ENCODE data around the gene RAD18. TPM values are rescaled to one million over a fixed set of nuclear protein-coding genes. Genes with fewer than 3 reads are reported as not detected.

The RAD18 gene
- polyA plus RNA-seq, 3 donors: 1.9 to 6.9 (median 5.1) TPM

- no peaks in the 10 kb centered on the region for H3K36me3 ChIP-seq (replicated peaks in 1 of 2; ENCODE audit: control insufficient read depth in 1 of 2, insufficient read depth in 2 of 2, low read length in 2 of 2)
- no peaks in the 10 kb centered on the region for H3K9me3 ChIP-seq (replicated peaks in 1 of 2; ENCODE audit: control insufficient read depth in 1 of 2, insufficient read depth in 1 of 2, low read length in 2 of 2)
- Mint-ChIP-seq H3K36me3 (no peaks in the 10 kb centered on the region), H3K27me3 (ENCODE audit: low read depth in 3 of 3) (peaks cover 2 to 3% (median 2%) of the 10 kb centered on the region in 3 donors), H3K4me1 (no peaks in the 10 kb centered on the region), H3K9me3 (no peaks in the 10 kb centered on the region), H3K27ac (no peak overlapping the region), H3K4me3 (no peak overlapping the region)
- H3K4me2 ChIP-seq (replicated peaks; ENCODE audit: extremely low read depth, low read length, poor library complexity, severe bottlenecking): no peak overlapping the region
- H2AFZ ChIP-seq (ENCODE audit: insufficient read depth, low read depth, low read length, poor library complexity, severe bottlenecking): no peak overlapping the region
- H3K27me3 ChIP-seq (ENCODE audit: control insufficient read depth in 2 of 2, insufficient read depth in 2 of 2, low read length in 2 of 2): no peaks in the 10 kb centered on the region
- no peak for DNase-seq
- no peaks in the 10 kb centered on the region for H3K4me1 ChIP-seq (ENCODE audit: control insufficient read depth in 1 of 2, insufficient read depth in 2 of 2, low read length in 2 of 2)
- WGBS (ENCODE audit: insufficient coverage): no CpG with 5 or more reads among the region's 6 CpGs
- no peaks in the 10 kb centered on the region for H4K20me1 ChIP-seq (ENCODE audit: insufficient read depth, low read length)
- no peak for TF ChIP-seq CTCF (IDR thresholded peaks at IDR 0.05)
- H3K27ac ChIP-seq (ENCODE audit: low read depth in 1 of 2, low read length in 2 of 2): no peak overlapping the region
- no peak overlapping the region for H3K9ac ChIP-seq (ENCODE audit: insufficient read depth, low read length, poor library complexity, severe bottlenecking)
- intact Hi-C loops (cut with micrococcal nuclease): no loop called here
- no peak overlapping the region for H3K4me3 ChIP-seq (replicated peaks in 1 of 3; ENCODE audit: low read depth in 2 of 3, low read length in 3 of 3)
- H3K79me2 ChIP-seq (ENCODE audit: insufficient read depth, low read length): no peaks in the 10 kb centered on the region
These were observed 128.3 kb downstream of the RAD18 start for GRCh38 chr3:8834974-8835373.

GRCh38 chr3:8827641-8828040 lies 135.6 kb downstream of the RAD18 start:
- Mint-ChIP-seq H3K36me3 (no peaks in the 10 kb centered on the region), H3K27me3 (ENCODE audit: low read depth in 3 of 3) (peaks cover 0 to 2% (median 0%) of the 10 kb centered on the region in 3 donors), H3K4me1 (no peaks in the 10 kb centered on the region), H3K4me3 (no peak overlapping the region), H3K27ac (no peak overlapping the region), H3K9me3 (peaks cover 0 to 3% (median 0%) of the 10 kb centered on the region in 7 donors)
- TF ChIP-seq CTCF (IDR thresholded peaks at IDR 0.05): no peak
- Histone ChIP-seq H3K4me1 (ENCODE audit: control insufficient read depth in 1 of 2, insufficient read depth in 2 of 2, low read length in 2 of 2) (no peaks in the 10 kb centered on the region), H4K20me1 (ENCODE audit: insufficient read depth, low read length) (no peaks in the 10 kb centered on the region), H3K79me2 (ENCODE audit: insufficient read depth, low read length) (no peaks in the 10 kb centered on the region), H3K27me3 (ENCODE audit: control insufficient read depth in 2 of 2, insufficient read depth in 2 of 2, low read length in 2 of 2) (no peaks in the 10 kb centered on the region), H3K4me2 (replicated peaks; ENCODE audit: extremely low read depth, low read length, poor library complexity, severe bottlenecking) (no peak overlapping the region), H3K9me3 (replicated peaks in 1 of 2; ENCODE audit: control insufficient read depth in 1 of 2, insufficient read depth in 1 of 2, low read length in 2 of 2) (no peaks in the 10 kb centered on the region), H3K36me3 (replicated peaks in 1 of 2; ENCODE audit: control insufficient read depth in 1 of 2, insufficient read depth in 2 of 2, low read length in 2 of 2) (no peaks in the 10 kb centered on the region), H3K27ac (ENCODE audit: low read depth in 1 of 2, low read length in 2 of 2) (no peak overlapping the region), H3K4me3 (replicated peaks in 1 of 3; ENCODE audit: low read depth in 2 of 3, low read length in 3 of 3) (no peak overlapping the region), H2AFZ (ENCODE audit: insufficient read depth, low read depth, low read length, poor library complexity, severe bottlenecking) (no peak overlapping the region), H3K9ac (ENCODE audit: insufficient read depth, low read length, poor library complexity, severe bottlenecking) (no peak overlapping the region)
- intact Hi-C loops (cut with micrococcal nuclease): no loop called here
- DNase-seq: no peak
- WGBS (ENCODE audit: insufficient coverage): 100% methylated on average over 1 of the region's 1 CpG

Small RNA genes within 50 kb of the gene (small RNA-seq; reads per million reads assigned to genes)
- gene RF00416 (ENCODE audit: insufficient read length, low read depth): not detected

Other genes starting within 250 kb of the RAD18 start
- not detected for gene CAV3, start 229.7 kb downstream of the RAD18 start, polyA plus RNA-seq
- under 1 TPM in 2 of 3 donors, not detected in 1; 0.03 to 0.07 TPM for gene OXTR, start 193.9 kb downstream of the RAD18 start, polyA plus RNA-seq

Data from CD14-positive monocyte (primary cell).